PC-3 (cell line): ENCODE measurements around the gene TK2.

Source experiments
- EZH2 ChIP-seq: fragments of 300-600 bp; sonication (generic); IDR thresholded peaks from one replicate; pipeline ENCODE4 v1.6.1; 2017; ENCODE audit warnings: antibody characterized with exemption, mild to moderate bottlenecking, low read length; ENCODE audit not compliant: unreplicated experiment
- TF ChIP-seq, protein P1 (sequence below): fragments of 300-600 bp; sonication (generic); conservative IDR thresholded peaks from 2 replicates; pipeline ENCODE4 v1.5.1; 2017; ENCODE audit warnings: antibody characterized with exemption, low read depth, mild to moderate bottlenecking, low read length

DNA sequence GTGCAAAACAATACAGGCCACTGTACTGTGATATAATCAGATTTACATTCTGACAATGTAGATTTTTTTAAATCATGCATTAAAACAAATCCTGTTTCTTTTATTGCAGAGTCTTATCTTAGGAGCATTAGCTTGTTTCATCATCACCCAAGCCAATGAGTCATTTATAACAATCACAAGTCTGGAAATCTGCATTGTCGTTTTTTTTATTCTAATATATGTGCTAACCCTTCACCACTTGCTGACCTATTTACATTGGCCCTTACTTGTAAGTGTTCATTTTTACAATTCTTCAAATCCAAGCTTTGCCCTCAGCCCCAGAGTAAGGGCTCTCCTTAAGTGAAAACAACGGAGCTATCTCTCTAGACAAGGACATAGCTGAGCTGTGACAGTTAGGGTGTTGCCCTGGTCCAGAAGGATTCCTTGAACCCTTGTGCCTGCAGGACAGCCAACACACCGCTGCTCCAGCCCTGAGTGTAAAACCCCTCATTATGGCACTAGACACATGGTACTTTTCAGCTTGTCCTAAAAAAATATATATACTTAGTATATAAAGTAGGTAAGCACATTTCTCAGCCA, 20.0 kb upstream of the TK2 start:
- TF ChIP-seq, protein P1, sequence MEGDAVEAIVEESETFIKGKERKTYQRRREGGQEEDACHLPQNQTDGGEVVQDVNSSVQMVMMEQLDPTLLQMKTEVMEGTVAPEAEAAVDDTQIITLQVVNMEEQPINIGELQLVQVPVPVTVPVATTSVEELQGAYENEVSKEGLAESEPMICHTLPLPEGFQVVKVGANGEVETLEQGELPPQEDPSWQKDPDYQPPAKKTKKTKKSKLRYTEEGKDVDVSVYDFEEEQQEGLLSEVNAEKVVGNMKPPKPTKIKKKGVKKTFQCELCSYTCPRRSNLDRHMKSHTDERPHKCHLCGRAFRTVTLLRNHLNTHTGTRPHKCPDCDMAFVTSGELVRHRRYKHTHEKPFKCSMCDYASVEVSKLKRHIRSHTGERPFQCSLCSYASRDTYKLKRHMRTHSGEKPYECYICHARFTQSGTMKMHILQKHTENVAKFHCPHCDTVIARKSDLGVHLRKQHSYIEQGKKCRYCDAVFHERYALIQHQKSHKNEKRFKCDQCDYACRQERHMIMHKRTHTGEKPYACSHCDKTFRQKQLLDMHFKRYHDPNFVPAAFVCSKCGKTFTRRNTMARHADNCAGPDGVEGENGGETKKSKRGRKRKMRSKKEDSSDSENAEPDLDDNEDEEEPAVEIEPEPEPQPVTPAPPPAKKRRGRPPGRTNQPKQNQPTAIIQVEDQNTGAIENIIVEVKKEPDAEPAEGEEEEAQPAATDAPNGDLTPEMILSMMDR, result no peak
- TF ChIP-seq EZH2, result no peak
